H1 (cell line): Measurements from ENCODE around the gene ASMT. TPM values are rescaled to one million over a fixed set of nuclear protein-coding genes. Genes with fewer than 3 reads are reported as not detected.
A peak's percentile ranks its signal among the peaks of the same experiment; 100 is the strongest.

ENCODE experiments used
- CTCF ChIA-PET: fragments of 300-600 bp; sonication (Branson Sonifier 250); formaldehyde crosslinking; loops from one replicate; lab custom pipeline; 2021; ENCODE audit not compliant: partially characterized antibody; lab: Charles Lee
- POLR2A ChIA-PET: fragments of 300-600 bp; sonication (Branson Sonifier 250); formaldehyde crosslinking; loops from one replicate; lab custom pipeline; 2021; ENCODE audit warnings: inconsistent platforms; ENCODE audit not compliant: partially characterized antibody; lab: Charles Lee
- DNase-seq, 2 experiments: peaks; one replicate each; pipeline versions ENCODE4 v3.0.0 to v3.0.0-alpha.2; 2010 to 2022; ENCODE audit warnings: low spot score in 2 of 2, low read depth in 1 of 2, mixed read lengths in 1 of 2
- FAIRE-seq: peaks from 2 replicates; lab custom pipeline; 2011; peaks lifted over from hg19 to GRCh38; lab: Jason Lieb, UNC
- H2AFZ ChIP-seq: 2 replicates; pipeline ENCODE4 v1.8.1; 2012; ENCODE audit warnings: low read length, inconsistent platforms
- H2AK5ac ChIP-seq: 2 replicates; pipeline ENCODE4 v1.6.1; 2013; ENCODE audit warnings: low read depth, low read length
- H2BK120ac ChIP-seq: replicated peaks from 2 replicates; pipeline ENCODE3; 2013; ENCODE audit warnings: low read depth, low read length, inconsistent platforms
- H2BK12ac ChIP-seq: 2 replicates; pipeline ENCODE4 v1.6.1; 2013; ENCODE audit warnings: low read depth, low read length
- H2BK15ac ChIP-seq: 2 replicates; pipeline ENCODE4 v1.6.1; 2013; ENCODE audit warnings: low read length
- H2BK20ac ChIP-seq: 2 replicates; pipeline ENCODE4 v1.6.1; 2013; ENCODE audit warnings: low read length
- H2BK5ac ChIP-seq: 2 replicates; pipeline ENCODE4 v1.6.1; 2013; ENCODE audit warnings: low read depth, low read length
- H3K14ac ChIP-seq: 2 replicates; pipeline ENCODE4 v1.6.1; 2013; ENCODE audit warnings: inconsistent platforms; ENCODE audit not compliant: insufficient read length
- H3K18ac ChIP-seq: 2 replicates; pipeline ENCODE4 v1.6.1; 2013; ENCODE audit warnings: low read length; ENCODE audit errors: extremely low read depth
- H3K23ac ChIP-seq: 2 replicates; pipeline ENCODE4 v1.6.1; 2013; ENCODE audit warnings: inconsistent platforms; ENCODE audit not compliant: insufficient read length
- H3K23me2 ChIP-seq: 2 replicates; pipeline ENCODE4 v1.6.1; 2013; ENCODE audit warnings: low read depth, low read length
- H3K27ac ChIP-seq: 2 replicates; pipeline ENCODE4 v1.6.1; 2011; ENCODE audit warnings: low read depth, low read length, inconsistent platforms
- H3K27me3 ChIP-seq, 4 experiments: replicated peaks in 1 of 4; 1 replicate in 1 of 4; 2 replicates in 3 of 4; pipeline versions ENCODE4 v1.6.1 to v1.8.1; 2011 to 2013; ENCODE audit warnings: low read length in 3 of 4, mild to moderate bottlenecking in 3 of 4, inconsistent platforms in 2 of 4, mixed read lengths in 2 of 4, moderate library complexity in 1 of 4; ENCODE audit not compliant: control insufficient read depth in 3 of 4, insufficient read depth in 3 of 4; ENCODE audit errors: extremely low read depth in 1 of 4
- H3K36me3 ChIP-seq, 4 experiments: 2 replicates each; pipeline versions ENCODE4 v1.6.1 to v1.8.1; 2011 to 2013; ENCODE audit warnings: mild to moderate bottlenecking in 4 of 4, low read length in 3 of 4, moderate library complexity in 2 of 4, control low read depth in 1 of 4, inconsistent platforms in 1 of 4; ENCODE audit not compliant: insufficient read depth in 4 of 4, control insufficient read depth in 2 of 4
- H3K4ac ChIP-seq: replicated peaks from 2 replicates; pipeline ENCODE3; 2013; ENCODE audit warnings: low read length, low read depth, mixed read lengths, inconsistent platforms; ENCODE audit not compliant: insufficient read length
- H3K4me1 ChIP-seq, 4 experiments: replicated peaks in 1 of 4; 1 replicate in 1 of 4; 2 replicates in 3 of 4; pipeline versions ENCODE4 v1.6.1 to v1.8.1; 2011 to 2013; ENCODE audit warnings: low read length in 3 of 4, inconsistent platforms in 2 of 4, mixed read lengths in 1 of 4; ENCODE audit not compliant: insufficient read depth in 4 of 4, control insufficient read depth in 3 of 4
- H3K4me2 ChIP-seq, 2 experiments: 2 replicates each; pipeline versions ENCODE4 v1.6.1 to v1.8.1; 2011 to 2013; ENCODE audit warnings: low read depth in 2 of 2, low read length in 2 of 2, control low read depth in 1 of 2, inconsistent platforms in 1 of 2, mild to moderate bottlenecking in 1 of 2; ENCODE audit not compliant: insufficient read depth in 1 of 2
- H3K4me3 ChIP-seq, 4 experiments: fragments of 200-600, 300-600 bp in 1 of 4; sonication (generic), shearing (Covaris generic), sonication (Bioruptor Twin) in 1 of 4; 2 replicates each; pipeline versions ENCODE4 v1.5.1 to v1.8.1; 2011 to 2016; ENCODE audit warnings: low read length in 4 of 4, low read depth in 3 of 4, control low read depth in 2 of 4, inconsistent platforms in 2 of 4, mild to moderate bottlenecking in 2 of 4, mixed read lengths in 1 of 4, moderate library complexity in 1 of 4; ENCODE audit not compliant: insufficient read depth in 2 of 4; ENCODE audit errors: extremely low read depth in 1 of 4
- H3K56ac ChIP-seq: replicated peaks from 2 replicates; pipeline ENCODE3; 2013; ENCODE audit warnings: low read depth, mild to moderate bottlenecking, mixed read lengths, low read length, inconsistent platforms; ENCODE audit not compliant: insufficient read length
- H3K79me1 ChIP-seq: 2 replicates; pipeline ENCODE4 v1.6.1; 2013; ENCODE audit warnings: low read depth, low read length, control low read depth
- H3K79me2 ChIP-seq, 2 experiments: 2 replicates each; pipeline versions ENCODE4 v1.6.1 to v1.8.1; 2012 to 2013; ENCODE audit warnings: low read length in 2 of 2, mild to moderate bottlenecking in 2 of 2, inconsistent platforms in 1 of 2; ENCODE audit not compliant: insufficient read depth in 2 of 2, control insufficient read depth in 1 of 2
- H3K9ac ChIP-seq, 4 experiments: replicated peaks in 1 of 4; 1 replicate in 1 of 4; 2 replicates in 3 of 4; pipeline versions ENCODE4 v1.6.1 to v1.8.1; 2011 to 2013; ENCODE audit warnings: low read depth in 3 of 4, low read length in 3 of 4, control low read depth in 2 of 4, mild to moderate bottlenecking in 2 of 4, moderate library complexity in 2 of 4, inconsistent platforms in 1 of 4; ENCODE audit errors: extremely low read depth in 1 of 4
- H3K9me3 ChIP-seq, 2 experiments: 2 replicates each; pipeline versions ENCODE4 v1.6.1 to v1.8.1; 2012 to 2013; ENCODE audit warnings: mild to moderate bottlenecking in 2 of 2, moderate library complexity in 2 of 2, control low read depth in 1 of 2, inconsistent platforms in 1 of 2, low read depth in 1 of 2, low read length in 1 of 2, mixed read lengths in 1 of 2; ENCODE audit not compliant: insufficient read depth in 2 of 2
- H4K20me1 ChIP-seq, 2 experiments: replicated peaks in 1 of 2; 2 replicates each; pipeline versions ENCODE3 to v1.8.1; 2011 to 2013; ENCODE audit warnings: inconsistent platforms in 2 of 2, low read length in 2 of 2, mild to moderate bottlenecking in 1 of 2; ENCODE audit not compliant: insufficient read depth in 2 of 2, control insufficient read depth in 1 of 2
- H4K5ac ChIP-seq: 2 replicates; pipeline ENCODE4 v1.6.1; 2013; ENCODE audit warnings: low read length, low read depth, mixed read lengths, inconsistent platforms; ENCODE audit not compliant: insufficient read length
- H4K8ac ChIP-seq: 2 replicates; pipeline ENCODE4 v1.8.0; 2013; ENCODE audit warnings: mild to moderate bottlenecking, moderate library complexity, low read length, inconsistent platforms; ENCODE audit not compliant: insufficient read depth; ENCODE audit errors: extremely low read depth
- H4K91ac ChIP-seq: replicated peaks from 2 replicates; pipeline ENCODE3; 2013; ENCODE audit warnings: low read length, mixed read lengths, inconsistent platforms; ENCODE audit not compliant: insufficient read length
- KDM5A ChIP-seq: fragments of 200-600 bp; IDR thresholded peaks from 2 replicates; pipeline ENCODE4 v1.7.1; 2012; ENCODE audit warnings: mild to moderate bottlenecking, low read length, inconsistent platforms, mixed read lengths
- POLR2AphosphoS5 ChIP-seq: IDR thresholded peaks from 2 replicates; pipeline ENCODE4 v1.6.1; 2011; ENCODE audit warnings: low read depth, low read length
- RNF2 ChIP-seq: fragments of 200-900, 300-1000 bp; sonication (generic); IDR thresholded peaks from 2 replicates; pipeline ENCODE4 v1.7.1; 2016; ENCODE audit warnings: borderline replicate concordance, low read depth, mild to moderate bottlenecking, antibody characterized with exemption, low read length; ENCODE audit not compliant: poor library complexity, severe bottlenecking; ENCODE audit errors: missing control alignments
- RXRA ChIP-seq: IDR thresholded peaks from 2 replicates; pipeline ENCODE4 v1.6.1; 2011; ENCODE audit warnings: low read depth, mild to moderate bottlenecking, low read length, moderate library complexity; ENCODE audit not compliant: insufficient read depth
- TAF7 ChIP-seq: optimal IDR thresholded peaks from 2 replicates; pipeline ENCODE3; 2011; ENCODE audit warnings: low read depth, mild to moderate bottlenecking, inconsistent platforms, low read length, moderate library complexity, borderline replicate concordance
- TCF12 ChIP-seq: IDR thresholded peaks from 2 replicates; pipeline ENCODE4 v1.6.1; 2011; ENCODE audit warnings: low read depth, mild to moderate bottlenecking, low read length
- WGBS, 2 experiments: shearing (Covaris generic) in 1 of 2; methylation state at CpG; one replicate each; pipeline versions ENCODE4 v1.1.6 to v1.1.7; 2013 to 2015; ENCODE audit warnings: low lambda C conversion rate in 2 of 2, mixed read lengths in 2 of 2, inconsistent platforms in 1 of 2, low coverage in 1 of 2, missing lambda C conversion rate in 1 of 2; ENCODE audit not compliant: insufficient replicate concordance in 2 of 2, insufficient coverage in 1 of 2, insufficient read length in 1 of 2; ENCODE audit errors: extremely low coverage in 1 of 2, missing lambda C conversion rate in 1 of 2; 5-methylcytosine and 5-hydroxymethylcytosine counted together
- polyA plus RNA-seq, 7 experiments: library from polyadenylated mRNA; depleted of rRNA in 3 of 7; stranded (reverse) in 5 of 7; unstranded in 2 of 7; fragments of >200 nt in 5 of 7; fragments of 200-250 nt in 2 of 7; gene quantifications; 1 replicate in 5 of 7; 2 replicates in 1 of 7; 4 replicates in 1 of 7; pipeline versions ENCODE4 v1.2.1 to v1.2.3, GENCODE V29; 2011 to 2013; ENCODE audit warnings: missing spikeins in 2 of 7, mixed read lengths in 2 of 7
- total RNA-seq: library from RNA; stranded (reverse); fragmentation: NEBNext Ultra II Directional; extraction: Animal tissue kit (Norgen Biotek cat#: 25700); gene quantifications from 2 replicates; pipeline ENCODE4 v1.2.1, GENCODE V29; 2021
- TF ChIP-seq, protein P1 (sequence below): IDR thresholded peaks from 2 replicates; pipeline ENCODE4 v1.6.1; 2011; ENCODE audit warnings: low read depth, mild to moderate bottlenecking, low read length; ENCODE audit not compliant: insufficient read depth

Gene ASMT
- total and polyA plus RNA-seq, 2 of the 8 experiments (the other 6 are each of a cell fraction or from before 2014, with no cell fraction given): 1.5 to 3.1 TPM

DNA sequence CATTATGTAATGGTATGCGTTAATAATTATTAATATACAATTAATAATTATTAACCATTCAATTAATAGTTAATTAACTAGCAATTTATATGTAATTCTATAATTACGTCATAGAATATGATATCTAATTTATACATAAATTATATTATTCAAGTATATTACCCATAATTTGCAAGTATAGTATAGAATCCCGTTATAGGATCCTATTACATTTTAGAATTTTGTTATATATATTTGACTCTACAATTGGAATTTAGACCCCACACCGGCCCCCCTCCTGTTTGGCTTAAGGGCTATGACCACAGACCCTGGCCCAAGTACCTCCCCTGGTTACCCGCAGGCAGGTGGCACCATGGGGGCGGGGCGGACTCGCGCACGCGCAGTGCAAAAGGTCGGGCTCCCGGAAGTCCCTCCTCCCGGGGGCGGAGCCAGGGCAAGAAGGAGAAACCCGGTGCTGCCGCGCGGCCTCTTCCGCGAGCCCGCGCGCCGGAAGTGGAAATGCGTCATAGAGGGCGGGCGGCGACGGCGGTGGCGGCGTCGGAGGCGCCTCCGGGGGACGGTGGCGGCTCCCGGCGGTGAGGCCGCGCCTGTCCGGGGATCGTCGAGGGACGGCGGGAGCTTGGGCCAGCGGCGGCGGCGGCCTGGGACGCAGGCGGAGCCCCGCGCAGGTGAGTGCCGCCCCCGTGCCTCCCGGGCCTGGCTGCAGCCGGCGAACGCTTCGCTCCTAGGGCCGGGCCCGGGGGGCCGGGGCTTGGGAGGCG lies 23.6 kb upstream of the ASMT start, which contains the start of gene AKAP17A:
AKAP17A (plus strand) TSS at position 503 of the 761 bp plus-strand sequence. CDS start 1,859 bp downstream, outside the sequence.
- Histone ChIP-seq H4K91ac (peak within 1 kb of the TSS; percentile 54), H3K23ac (no peak within 1 kb of the TSS), H4K20me1 (peaks cover 3 to 26% of the 10 kb centered on the region in 2 experiments), H2AFZ (no peak within 1 kb of the TSS), H3K9me3 (no peaks in the 10 kb centered on the region), H2BK5ac (no peak within 1 kb of the TSS; the same call in 1 of the 2 replicates), H3K4me1 (peaks cover 3 to 8% (median 6%) of the 10 kb centered on the region in 4 experiments), H3K27ac (no peak within 1 kb of the TSS; the same call in 1 of the 2 replicates), H2BK20ac (no peak within 1 kb of the TSS), H3K14ac (no peak within 1 kb of the TSS), H4K5ac (no peak within 1 kb of the TSS), H3K4me3 (peak within 1 kb of the TSS; percentile 81 to 98 (median 88)), H3K9ac (peak within 1 kb of the TSS; percentile 54 to 95 (median 69)), H3K4me2 (peak within 1 kb of the TSS; percentile 79 to 93), H3K23me2 (peaks cover 5% of the 10 kb centered on the region; the same call in 1 of the 2 replicates), H3K79me2 (peaks cover 15 to 43% of the 10 kb centered on the region in 2 experiments; a peak in 3 of 4 replicates), H3K18ac (no peak within 1 kb of the TSS; the same call in none of the 2 replicates), H3K4ac (no peak within 1 kb of the TSS), H2AK5ac (0 out of 2 replicates have a peak within 1 kb of the TSS, but pooled peaks have one; percentile 24), H3K27me3 (no peaks in the 10 kb centered on the region), H3K79me1 (peaks cover 10% of the 10 kb centered on the region; the same call in 1 of the 2 replicates), H2BK12ac (no peak within 1 kb of the TSS), H3K36me3 (peaks cover 13 to 29% (median 22%) of the 10 kb centered on the region in 4 experiments), H2BK15ac (no peak within 1 kb of the TSS), H3K56ac (peak within 1 kb of the TSS; percentile 69), H2BK120ac (no peak within 1 kb of the TSS), H4K8ac (peak within 1 kb of the TSS; percentile 95)
- FAIRE-seq (no peak), DNase-seq (peak; percentile 89 to 100)
- CTCF ChIA-PET: no interaction called here
- WGBS, 2 experiments: 6% methylated on average over 28 of the region's 66 CpGs; no CpG with 5 or more reads in 1 of the 2 experiments
- POLR2A ChIA-PET: no interaction called here
- no peak for TF ChIP-seq RNF2
- TF ChIP-seq TCF12: no peak
- no peak for TF ChIP-seq TAF7
- no peak for TF ChIP-seq RXRA
- no peak for TF ChIP-seq KDM5A
- TF ChIP-seq POLR2AphosphoS5: no peak
- TF ChIP-seq, protein P1, sequence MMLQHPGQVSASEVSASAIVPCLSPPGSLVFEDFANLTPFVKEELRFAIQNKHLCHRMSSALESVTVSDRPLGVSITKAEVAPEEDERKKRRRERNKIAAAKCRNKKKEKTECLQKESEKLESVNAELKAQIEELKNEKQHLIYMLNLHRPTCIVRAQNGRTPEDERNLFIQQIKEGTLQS: no peak
